SKM-1 treated with dmso at 0.1 percent for 144 hours (cell line): ENCODE measurements around the gene CHRFAM7A.
"Not testable (repeated sequence)": the region's sequence is repeated elsewhere in the genome, so short reads cannot be mapped to it uniquely, and the experiment has no call there.

Experiments
- DNase-seq: peaks from one replicate; lab custom pipeline; 2025; ENCODE audit not compliant: unreplicated experiment; lab: John Stamatoyannopoulos, UW

The CHRFAM7A gene

DNA sequence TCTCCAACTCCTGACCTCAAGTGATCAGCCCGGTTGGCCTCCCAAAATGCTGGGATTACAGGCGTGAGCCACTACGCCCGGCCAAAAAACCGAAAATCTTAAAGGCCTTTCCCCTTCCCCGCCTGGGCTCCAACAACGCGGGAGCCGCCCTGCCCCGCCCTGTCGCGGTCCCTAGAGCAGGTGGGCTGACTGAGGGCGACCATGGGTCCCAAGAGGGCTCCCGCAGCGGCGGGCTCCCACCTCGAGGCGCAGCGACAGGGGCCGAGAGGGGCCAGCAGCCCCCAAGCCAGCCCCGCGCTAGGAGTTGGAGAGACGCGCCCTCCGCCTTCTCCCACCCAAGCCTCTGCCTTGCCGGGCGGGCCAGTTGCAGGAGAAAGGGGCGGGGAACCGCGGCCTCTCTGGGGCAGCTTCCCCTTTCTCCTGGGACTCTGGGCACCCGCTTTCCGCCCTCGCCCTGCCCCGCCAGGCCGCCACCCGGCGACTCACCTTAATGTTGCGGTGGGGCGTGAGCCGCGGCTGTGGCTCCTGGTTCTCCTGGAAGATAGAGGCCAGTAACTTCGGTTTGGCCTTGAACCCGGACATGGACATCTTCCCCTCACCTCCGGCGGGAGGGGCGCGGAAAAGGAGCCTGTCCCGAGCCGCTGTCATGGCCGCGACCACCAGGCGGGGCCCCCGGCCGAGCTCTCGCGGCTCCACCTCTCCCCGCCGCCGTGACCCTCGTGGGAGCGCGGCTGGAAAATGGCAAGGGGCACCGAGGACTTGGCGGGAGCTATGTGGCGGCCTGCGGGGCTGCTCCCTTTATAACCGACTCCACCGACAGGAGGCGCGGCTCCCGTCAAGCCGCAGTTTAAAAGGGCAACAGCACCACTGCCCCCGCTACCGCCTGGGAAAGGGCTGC is at the start of gene CHRFAM7A:
TSS of gene CHRFAM7A (minus strand) at position 775 of the 898 bp plus-strand sequence. CDS start 10,189 bp downstream, outside the sequence.
- DNase-seq = not testable (repeated sequence)

DNA sequence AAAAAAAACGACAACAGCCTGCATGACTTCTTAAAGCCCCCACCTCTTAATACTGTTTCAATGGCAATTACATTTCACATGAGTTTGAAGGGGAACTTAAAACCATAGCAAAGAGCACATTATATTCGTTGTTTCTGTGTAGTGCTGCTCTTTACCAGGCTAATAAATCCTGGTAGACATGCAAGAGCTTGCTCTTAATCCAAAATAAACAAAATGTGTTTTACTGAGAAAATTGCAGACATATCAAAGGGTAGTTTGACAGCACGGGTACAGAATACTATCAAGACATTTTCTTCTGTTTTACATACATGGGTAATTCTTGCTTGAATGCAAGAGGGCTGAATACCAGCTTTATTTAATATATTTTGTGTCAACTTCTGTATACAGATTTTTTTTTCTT is 45.0 kb upstream of the CHRFAM7A start:
- DNase-seq = not testable (repeated sequence)

DNA sequence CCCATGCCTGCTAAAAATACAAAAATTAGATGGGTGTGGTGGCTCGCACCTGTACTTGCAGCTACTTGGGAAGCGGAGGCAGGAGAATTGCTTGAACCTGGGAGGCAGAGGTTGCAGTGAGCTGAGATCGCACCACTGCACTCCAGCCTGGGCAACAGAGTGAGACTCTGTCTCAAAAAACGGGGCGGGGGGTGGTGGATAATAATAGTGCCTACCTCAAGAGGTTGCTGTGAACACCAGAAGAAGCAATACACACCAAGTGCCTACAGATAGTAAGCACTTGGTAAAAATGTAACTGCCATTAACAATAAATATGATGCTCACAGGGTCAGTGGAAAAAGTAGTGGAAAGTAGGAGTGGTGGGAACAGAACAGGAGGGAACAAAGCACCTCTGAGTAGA is 42.5 kb upstream of the CHRFAM7A start:
- DNase-seq = not testable (repeated sequence)

DNA sequence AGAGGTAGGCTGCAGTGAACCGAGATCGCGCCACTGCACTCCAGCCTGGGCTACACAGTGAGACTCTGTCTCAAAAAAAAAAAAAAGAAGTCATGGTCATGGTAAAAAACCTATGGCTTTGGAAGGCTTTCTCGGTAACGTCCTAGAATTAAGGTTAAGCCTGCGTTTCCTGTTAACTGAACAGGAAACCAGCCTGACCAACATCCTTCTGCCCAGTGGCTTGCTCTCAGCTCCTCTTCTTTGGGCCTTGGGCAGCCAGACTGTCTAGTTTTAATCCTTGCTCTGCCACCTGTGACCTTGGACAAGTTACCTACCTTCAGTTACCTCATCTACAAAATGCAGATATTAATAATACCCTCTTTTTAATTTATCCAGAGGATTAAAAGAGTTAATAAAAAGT is 27.4 kb upstream of the CHRFAM7A start:
- DNase-seq = not testable (repeated sequence)

DNA sequence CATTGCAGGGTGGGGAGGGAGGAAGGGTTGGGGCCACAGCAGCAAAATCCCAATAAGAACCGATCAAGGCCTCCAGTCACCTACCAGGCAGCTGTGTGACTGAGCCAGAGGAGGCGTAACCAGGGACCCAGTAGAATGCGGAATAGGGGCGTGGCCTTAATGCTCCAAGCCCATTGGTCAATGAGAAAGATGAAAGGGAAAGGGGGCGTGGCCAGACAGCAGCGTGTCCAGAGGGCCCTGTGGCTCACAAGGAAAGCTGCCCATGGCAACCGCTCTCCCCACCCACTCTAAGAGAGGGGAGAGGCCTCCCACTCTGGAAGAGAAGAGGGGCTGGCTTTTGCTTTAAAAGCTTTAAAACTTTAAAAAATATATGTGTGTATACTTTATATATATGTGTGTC is 20.8 kb upstream of the CHRFAM7A start, which contains the start of gene GOLGA8R:
TSS of gene GOLGA8R (minus strand) at position 101 of the 400 bp plus-strand sequence. CDS start at position 3, 98 bp downstream.
- not testable (repeated sequence) for DNase-seq

DNA sequence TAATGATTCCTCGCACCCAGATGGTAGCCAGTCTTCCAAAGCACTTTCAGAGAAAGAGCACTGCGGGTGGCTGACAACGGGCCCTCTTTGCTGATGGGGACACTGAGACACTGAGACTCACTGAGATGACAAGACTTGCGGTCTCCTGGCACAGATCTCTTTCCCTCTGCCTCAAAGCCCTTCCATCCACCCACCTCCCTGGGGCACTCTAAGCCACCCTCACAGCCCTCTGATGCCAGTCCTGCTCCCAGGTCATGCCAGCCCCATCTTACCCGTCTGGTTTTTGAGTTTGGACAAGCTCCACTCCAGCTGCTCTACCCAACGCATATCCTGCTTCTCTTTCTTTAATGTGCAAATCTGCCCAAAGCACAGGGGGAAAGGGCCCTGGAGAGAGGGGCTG is 14.3 kb upstream of the CHRFAM7A start:
- DNase-seq = not testable (repeated sequence)

DNA sequence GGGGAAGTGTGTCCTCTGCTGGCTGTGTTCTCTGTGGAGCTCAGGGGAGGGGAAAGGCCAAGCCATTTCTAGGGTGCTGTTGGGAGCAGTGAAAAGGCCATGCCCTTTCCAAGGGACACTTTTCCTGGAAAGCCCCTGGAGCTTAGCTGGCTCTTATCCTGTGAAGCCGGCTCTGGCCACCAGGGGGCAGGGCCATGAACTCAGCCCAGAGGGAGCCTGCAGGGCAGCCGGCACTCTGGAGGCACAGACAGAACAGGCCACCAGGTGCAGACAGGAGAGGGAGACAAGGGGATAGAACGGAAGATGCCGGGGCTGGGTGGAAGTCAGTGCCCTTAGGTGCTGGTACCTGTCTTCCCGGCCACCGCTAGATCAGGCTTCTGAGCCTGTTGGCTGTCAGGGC is 5.6 kb upstream of the CHRFAM7A start:
- DNase-seq = not testable (repeated sequence)

DNA sequence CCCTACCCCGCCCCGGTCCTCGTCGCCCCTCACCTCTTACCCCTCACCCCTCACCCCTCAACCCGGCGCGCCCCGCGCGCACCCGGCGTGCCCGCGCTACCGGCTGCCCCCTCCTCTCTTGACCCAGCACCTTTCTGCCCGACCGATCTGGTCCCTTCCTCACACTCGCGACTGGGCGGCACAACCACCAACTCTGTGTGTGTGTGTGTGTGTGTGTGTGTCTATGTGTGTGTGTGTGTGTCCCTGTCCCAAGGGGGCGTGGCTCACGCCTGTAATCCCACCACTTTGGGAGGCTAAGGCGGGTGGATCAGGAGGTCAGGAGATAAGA is 288 bp upstream of the CHRFAM7A start:
- DNase-seq = not testable (repeated sequence)

DNA sequence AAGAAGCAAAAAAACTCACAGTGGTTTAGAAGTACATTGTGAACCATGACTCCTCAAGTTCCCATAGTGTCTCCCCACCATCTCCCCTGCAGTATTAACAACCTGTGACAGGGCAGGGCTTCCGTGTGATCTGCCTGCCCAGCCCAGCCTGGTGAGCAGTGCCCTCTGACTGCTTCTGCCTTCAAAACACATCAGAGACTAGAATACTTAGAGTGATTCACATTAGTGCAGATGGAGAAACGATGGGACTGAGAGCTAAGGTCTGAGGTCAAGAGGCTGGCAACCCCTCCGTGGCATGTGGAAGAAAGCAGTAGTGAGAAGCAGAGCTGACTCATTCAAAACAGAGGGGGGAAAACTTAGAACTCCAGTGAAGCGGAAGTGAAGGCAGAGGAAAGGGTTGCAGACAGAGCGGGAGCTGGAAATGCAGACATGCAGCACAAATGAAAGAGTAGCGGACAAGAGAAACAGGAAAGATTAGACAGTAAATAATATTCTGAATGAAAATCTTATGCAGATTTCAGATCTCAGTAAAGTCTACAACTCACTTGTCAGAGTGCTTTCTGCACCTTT is 6.9 kb downstream of the CHRFAM7A start:
- not testable (repeated sequence) for DNase-seq

DNA sequence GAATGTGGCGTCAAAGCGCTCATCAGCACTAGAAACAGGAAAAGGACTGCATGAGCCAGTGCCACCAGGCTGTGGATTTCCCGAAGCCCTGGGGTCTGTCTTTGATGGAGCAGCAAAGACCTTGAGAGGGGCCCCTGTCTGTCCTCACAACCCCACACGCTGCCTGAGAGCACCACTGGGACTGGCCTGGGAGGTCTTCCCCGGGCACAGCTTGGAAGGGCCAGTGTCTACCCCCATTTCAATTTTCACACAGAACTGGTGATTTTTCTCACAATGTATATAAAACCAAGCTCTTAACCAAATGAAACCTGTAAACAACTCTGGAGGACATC is 16.3 kb downstream of the CHRFAM7A start:
- DNase-seq = not testable (repeated sequence)

DNA sequence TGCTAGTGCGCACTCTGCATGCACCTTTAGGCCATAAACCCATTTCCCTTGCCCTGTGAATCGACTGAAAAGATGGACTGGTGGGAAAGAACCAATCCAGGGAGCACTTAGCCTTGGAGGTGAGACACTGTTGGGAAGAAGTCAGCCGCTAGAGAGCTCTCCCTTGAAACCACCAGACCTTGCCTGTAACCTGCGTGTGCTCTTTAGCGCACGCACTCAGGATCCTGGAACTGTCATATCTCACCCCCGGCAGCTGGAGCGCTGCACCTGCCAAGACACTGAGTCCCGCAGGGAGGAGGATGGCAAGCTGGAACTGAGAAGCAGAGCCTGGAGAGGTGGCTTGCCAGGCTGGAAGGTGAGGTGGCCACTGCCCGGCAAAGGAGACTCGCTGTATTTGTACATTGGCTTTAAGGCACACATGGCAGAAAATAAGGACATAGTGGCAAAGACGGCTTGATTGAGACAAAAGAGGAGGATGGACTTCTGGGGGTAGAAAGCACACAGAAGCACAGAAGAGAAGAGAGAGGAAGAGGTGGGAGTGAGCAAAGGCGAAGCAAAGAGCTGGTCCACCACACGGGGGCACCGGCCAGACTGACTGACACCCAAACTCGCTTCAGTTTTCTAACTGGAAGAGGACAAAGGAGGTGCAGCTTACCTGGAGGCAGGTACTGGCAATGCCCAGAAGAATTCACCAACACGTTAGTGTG is 16.8 kb downstream of the CHRFAM7A start:
- not testable (repeated sequence) for DNase-seq

DNA sequence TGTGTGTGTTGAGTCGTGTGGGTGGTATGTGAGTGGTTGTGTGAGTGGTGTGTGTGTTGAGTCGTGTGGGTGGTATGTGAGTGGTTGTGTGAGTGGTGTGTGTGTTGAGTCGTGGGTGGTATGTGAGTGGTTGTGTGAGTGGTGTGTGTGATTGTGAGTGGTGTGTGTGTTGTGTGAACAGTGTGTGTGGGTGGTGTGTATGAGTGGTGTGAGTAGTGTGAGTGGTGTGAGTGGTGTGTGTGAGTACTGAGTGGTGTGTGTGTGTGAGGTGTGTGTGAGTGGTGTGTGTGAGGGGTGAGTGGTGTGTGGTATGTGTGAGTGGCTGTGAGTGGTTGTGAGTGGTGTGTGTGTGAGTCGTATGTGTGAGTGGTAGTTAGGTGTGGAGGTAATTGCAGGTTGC is 17.5 kb downstream of the CHRFAM7A start:
- DNase-seq = not testable (repeated sequence)

DNA sequence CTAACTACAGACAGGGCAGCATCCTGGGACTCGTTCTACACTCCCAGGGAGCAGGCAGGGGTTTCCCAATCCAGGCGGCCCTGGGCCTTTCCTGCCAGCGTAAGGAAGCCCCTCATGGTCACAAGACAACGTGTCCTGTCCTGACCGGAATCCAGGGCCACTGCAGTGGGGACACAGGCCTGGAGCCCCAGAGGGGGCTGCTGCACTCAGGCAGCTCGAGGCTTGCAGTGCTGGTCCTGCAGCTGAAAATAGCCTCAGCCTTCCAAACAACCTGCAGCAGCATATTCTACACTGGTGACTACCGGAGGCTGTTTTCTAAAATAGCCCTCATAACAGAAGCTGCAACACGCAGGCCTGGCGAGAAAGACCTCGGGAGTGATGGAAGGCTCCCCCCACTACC is 18.5 kb downstream of the CHRFAM7A start:
- DNase-seq = not testable (repeated sequence)

DNA sequence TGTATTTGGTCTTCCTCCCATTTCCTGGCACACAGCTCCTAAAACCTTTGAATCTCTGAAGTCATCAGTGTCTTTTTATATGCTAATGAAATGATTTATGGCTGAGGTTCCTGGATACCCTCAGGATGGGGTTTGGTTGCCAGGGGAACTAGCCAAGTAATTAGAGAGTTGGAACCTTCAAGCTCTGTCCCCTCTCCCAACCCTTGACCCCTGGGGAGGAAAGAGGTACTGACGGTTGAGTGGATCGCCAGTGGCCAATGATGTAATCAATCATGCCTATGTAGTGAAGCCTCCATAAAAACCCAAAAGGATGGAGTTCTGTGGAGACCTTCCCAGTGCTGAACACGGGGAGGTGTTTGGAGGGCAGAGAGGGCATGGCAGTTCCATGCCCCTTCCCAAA is 25.1 kb downstream of the CHRFAM7A start:
- DNase-seq = not testable (repeated sequence)

DNA sequence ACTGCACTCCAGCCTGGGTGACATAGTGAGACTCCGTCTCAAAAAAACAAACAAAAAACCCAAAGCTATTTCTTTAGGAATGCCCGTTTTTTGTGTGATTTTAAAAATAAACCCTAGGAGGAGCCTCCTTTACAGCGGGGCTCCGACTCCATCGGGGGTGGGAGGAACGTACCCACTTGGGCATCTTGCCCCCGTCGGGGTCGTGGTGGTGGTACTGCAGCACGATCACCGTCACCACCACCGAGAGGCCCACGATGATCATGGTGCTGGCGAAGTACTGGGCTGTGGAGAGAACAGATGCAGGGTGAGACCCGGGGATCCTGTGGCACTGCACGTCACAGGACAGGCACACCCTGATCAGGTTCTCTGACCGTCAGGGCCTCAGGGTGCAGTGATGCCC is 26.1 kb downstream of the CHRFAM7A start:
- not testable (repeated sequence) for DNase-seq

DNA sequence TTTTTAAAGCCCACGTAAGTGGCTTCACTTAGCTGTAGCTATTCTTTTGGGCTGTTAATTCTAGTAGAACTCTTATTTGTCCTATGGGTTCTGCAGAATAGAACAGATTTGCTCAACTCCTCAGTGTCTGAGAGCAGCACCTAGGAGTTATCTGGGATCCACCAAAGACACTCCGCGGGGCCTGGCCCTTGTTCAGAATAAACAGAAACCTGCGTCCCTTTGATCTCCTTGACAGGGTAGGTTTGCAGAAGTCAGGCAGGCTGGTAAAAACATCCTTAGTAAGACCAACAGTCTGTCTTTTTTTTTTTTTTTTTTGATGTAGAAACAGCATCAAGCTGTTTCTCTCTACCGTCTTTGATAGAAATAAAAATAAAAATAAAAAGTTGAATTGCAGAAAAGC is 31.9 kb downstream of the CHRFAM7A start:
- not testable (repeated sequence) for DNase-seq

DNA sequence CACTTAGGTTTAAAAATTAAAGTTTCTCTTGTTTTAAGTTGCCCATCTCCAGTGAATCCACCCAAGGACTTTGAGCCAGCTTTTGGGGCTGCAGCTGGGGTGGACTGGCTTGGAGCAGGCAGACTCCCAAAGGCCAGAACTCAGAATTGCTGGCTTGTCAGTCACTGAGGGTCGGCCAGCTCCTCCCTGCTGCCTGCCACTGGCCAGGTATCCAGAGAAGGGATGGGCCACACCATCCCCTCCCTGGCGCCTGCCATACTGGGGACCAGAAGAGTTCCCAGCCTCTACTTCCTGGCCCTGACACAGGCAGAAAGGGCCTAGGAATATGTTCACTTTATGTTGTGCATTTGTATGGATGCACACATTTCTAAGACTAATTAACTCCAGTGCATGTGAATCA is 32.4 kb downstream of the CHRFAM7A start:
- DNase-seq = not testable (repeated sequence)

DNA sequence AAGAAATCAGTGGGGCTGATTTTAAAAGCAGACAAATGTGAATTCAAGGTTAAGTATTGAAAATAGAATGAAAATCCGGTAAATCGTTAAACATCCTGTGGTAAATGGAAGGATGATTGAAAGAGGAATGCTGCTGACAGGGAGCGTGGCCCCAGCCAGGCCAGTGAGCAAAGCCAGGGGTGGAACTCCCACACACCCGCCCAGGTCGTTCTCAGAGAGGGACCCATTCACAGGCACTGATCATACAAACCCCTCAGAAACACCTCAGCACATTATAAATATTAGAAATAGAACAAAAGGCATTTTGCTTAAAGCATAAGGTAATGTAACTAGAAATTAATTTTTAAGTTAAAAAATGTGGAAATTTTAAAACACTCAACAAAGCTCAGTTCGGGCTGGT is 38.3 kb downstream of the CHRFAM7A start:
- not testable (repeated sequence) for DNase-seq

DNA sequence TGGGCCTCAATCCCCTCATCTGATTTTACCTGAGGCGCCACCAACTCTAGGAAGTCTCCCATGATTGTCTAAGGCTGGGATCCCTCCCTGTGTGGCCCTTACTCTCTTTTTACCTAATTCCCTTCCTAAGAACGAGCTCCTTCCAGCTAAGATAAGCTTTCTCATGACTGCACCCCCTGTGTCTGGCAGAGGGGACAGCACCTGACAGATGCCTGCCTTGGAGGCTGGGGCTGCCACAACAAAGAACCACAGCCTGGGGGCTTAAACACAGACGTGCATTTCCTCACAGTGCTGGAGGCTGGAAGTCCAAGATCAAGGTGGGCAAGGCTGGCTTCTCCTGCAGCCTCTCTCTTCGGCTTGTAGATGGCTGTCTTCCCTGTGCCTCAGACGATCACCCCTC is 43.5 kb downstream of the CHRFAM7A start:
- not testable (repeated sequence) for DNase-seq

DNA sequence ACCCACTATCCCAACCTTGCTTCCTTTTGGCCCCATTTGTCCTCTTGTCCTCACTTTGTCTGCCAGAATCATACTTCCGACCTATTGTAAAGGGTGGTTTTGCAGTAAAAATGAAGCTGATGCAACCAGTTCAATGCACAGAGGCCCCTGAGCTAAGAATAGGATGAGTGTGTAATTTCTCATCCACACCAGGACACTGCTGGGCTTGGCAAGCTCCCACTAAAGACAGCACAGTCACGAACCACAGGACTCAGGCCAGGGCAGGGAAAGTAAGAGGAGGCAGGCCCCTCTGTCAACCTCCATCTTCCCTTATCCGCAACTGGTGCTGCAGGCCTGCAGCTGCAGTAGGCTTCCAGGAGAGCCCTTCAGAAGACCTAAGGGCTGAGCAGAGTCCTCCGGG is 56.8 kb downstream of the CHRFAM7A start:
- DNase-seq = not testable (repeated sequence)

DNA sequence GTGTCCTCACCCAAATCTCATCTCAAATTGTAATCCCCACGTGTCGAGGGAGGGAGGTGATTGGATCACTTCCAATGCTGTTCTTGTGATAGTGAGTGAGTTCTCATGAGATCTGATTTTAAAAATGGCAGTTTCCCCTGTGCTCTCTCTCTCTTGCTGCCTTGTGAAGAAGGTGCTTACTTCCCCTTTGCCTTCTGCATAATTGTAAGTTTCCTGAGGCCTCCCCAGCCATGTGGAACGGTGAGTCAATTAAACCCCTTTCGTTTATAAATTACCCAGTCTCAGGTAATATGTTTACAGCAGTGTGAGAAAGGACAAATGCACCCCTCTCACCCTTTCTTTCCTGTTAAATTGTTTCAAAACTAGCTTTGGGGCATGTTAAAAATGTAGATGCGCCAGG is 59.2 kb downstream of the CHRFAM7A start:
- not testable (repeated sequence) for DNase-seq

DNA sequence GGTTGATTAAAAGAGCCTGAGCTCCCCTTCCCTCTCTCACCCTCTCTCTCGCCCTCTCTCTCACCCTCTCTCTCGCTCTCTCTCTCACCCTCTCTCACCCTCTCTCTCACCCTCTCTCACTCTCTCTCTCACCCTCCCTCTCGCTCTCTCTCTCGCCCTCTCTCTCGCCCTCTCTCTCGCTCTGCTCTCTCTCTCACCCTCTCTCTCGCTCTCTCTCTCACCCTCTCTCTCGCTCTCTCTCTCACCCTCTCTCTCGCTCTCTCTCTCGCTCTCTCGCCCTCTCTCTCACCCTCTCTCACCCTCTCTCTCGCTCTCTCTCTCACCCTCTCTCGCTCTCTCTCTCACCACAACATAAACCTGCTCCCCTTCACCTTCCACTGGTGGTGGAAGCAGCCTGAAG is 67.2 kb downstream of the CHRFAM7A start:
- DNase-seq = not testable (repeated sequence)
